Endodermal cell (in vitro differentiated cells): ENCODE measurements around the gene HSPH1. TPM values are rescaled to one million over a fixed set of nuclear protein-coding genes. Genes with fewer than 3 reads are reported as not detected.

Source experiments
- DNase-seq: peaks from one replicate; pipeline ENCODE4 v3.0.0-alpha.2; 2017
- H3K27ac ChIP-seq: 2 replicates; pipeline ENCODE4 v1.5.1; 2013; ENCODE audit warnings: mild to moderate bottlenecking, low read depth, low read length, moderate library complexity
- H3K27me3 ChIP-seq: 2 replicates; pipeline ENCODE4 v1.6.1; 2013; ENCODE audit warnings: mild to moderate bottlenecking, low read length, moderate library complexity; ENCODE audit not compliant: insufficient read depth, control insufficient read depth, poor library complexity, severe bottlenecking
- H3K36me3 ChIP-seq: 2 replicates; pipeline ENCODE4 v1.7.0; 2013; ENCODE audit warnings: mild to moderate bottlenecking, low read length, moderate library complexity; ENCODE audit not compliant: control insufficient read depth, insufficient read depth
- H3K4me1 ChIP-seq: one replicate; pipeline ENCODE4 v1.7.0; 2013; ENCODE audit warnings: low read length; ENCODE audit not compliant: control insufficient read depth, insufficient read depth
- H3K4me3 ChIP-seq: 2 replicates; pipeline ENCODE4 v1.5.1; 2013; ENCODE audit warnings: mild to moderate bottlenecking, low read length, moderate library complexity
- H3K9ac ChIP-seq: 2 replicates; pipeline ENCODE4 v1.6.1; 2013; ENCODE audit warnings: mild to moderate bottlenecking, low read length, moderate library complexity; ENCODE audit not compliant: poor library complexity, severe bottlenecking; ENCODE audit errors: extremely low read depth
- H3K9me3 ChIP-seq: 2 replicates; pipeline ENCODE4 v1.6.1; 2013; ENCODE audit warnings: mild to moderate bottlenecking, low read length, moderate library complexity; ENCODE audit not compliant: control insufficient read depth
- H3K27ac Mint-ChIP-seq: 2 replicates; pipeline ENCODE4 v1.8.0; 2020; ENCODE audit warnings: mixed read lengths
- H3K27me3 Mint-ChIP-seq: 2 replicates; pipeline ENCODE4 v1.8.0; 2021; ENCODE audit warnings: mild to moderate bottlenecking, mixed read lengths; ENCODE audit not compliant: insufficient read depth
- H3K36me3 Mint-ChIP-seq: 2 replicates; pipeline ENCODE4 v1.8.0; 2020; ENCODE audit warnings: low read depth, mixed read lengths
- H3K4me1 Mint-ChIP-seq: 2 replicates; pipeline ENCODE4 v1.8.0; 2020; ENCODE audit warnings: mixed read lengths
- H3K4me3 Mint-ChIP-seq: 2 replicates; pipeline ENCODE4 v1.8.0; 2020; ENCODE audit warnings: mild to moderate bottlenecking, moderate library complexity, mixed read lengths
- H3K9me3 Mint-ChIP-seq: 2 replicates; pipeline ENCODE4 v1.8.0; 2020; ENCODE audit warnings: mild to moderate bottlenecking, mixed read lengths
- WGBS, 2 experiments: methylation state at CpG; one replicate each; pipeline versions ENCODE4 v1.1.5 to v1.1.7; 2013; ENCODE audit warnings: missing lambda C conversion rate in 2 of 2, mixed read lengths in 1 of 2; ENCODE audit not compliant: insufficient coverage in 1 of 2, insufficient read length in 1 of 2; 5-methylcytosine and 5-hydroxymethylcytosine counted together
- total RNA-seq, 2 donors: library from RNA; stranded (reverse); fragmentation: NEBNext Ultra II Directional in 1 of 2; extraction: Animal tissue kit (Norgen Biotek cat#: 25700) in 1 of 2; gene quantifications; 2 replicates in 1 of 2; 3 replicates in 1 of 2; pipeline ENCODE4 v1.2.1, GENCODE V29; 2021
- TF ChIP-seq, protein P1 (sequence below): fragments of 200-600 bp; sonication (generic); conservative IDR thresholded peaks from 2 replicates; pipeline ENCODE4 v1.5.0; 2021; ENCODE audit warnings: antibody characterized with exemption, mild to moderate bottlenecking

Gene HSPH1
- total RNA-seq, 2 donors from 2014 or later, result 88.0 to 120 TPM

- no peaks in the 10 kb centered on the region for H3K9me3 ChIP-seq
- Mint-ChIP-seq H3K36me3 (peaks cover 2% of the 10 kb centered on the region), H3K4me3 (no peak overlapping the region), H3K27me3 (peaks cover 10% of the 10 kb centered on the region), H3K9me3 (no peaks in the 10 kb centered on the region), H3K4me1 (no peaks in the 10 kb centered on the region), H3K27ac (no peak overlapping the region)
- H3K9ac ChIP-seq, result no peak overlapping the region
- no peaks in the 10 kb centered on the region for H3K4me1 ChIP-seq
- TF ChIP-seq, protein P1, sequence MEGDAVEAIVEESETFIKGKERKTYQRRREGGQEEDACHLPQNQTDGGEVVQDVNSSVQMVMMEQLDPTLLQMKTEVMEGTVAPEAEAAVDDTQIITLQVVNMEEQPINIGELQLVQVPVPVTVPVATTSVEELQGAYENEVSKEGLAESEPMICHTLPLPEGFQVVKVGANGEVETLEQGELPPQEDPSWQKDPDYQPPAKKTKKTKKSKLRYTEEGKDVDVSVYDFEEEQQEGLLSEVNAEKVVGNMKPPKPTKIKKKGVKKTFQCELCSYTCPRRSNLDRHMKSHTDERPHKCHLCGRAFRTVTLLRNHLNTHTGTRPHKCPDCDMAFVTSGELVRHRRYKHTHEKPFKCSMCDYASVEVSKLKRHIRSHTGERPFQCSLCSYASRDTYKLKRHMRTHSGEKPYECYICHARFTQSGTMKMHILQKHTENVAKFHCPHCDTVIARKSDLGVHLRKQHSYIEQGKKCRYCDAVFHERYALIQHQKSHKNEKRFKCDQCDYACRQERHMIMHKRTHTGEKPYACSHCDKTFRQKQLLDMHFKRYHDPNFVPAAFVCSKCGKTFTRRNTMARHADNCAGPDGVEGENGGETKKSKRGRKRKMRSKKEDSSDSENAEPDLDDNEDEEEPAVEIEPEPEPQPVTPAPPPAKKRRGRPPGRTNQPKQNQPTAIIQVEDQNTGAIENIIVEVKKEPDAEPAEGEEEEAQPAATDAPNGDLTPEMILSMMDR, result no peak
- 80 to 86% methylated on average over 8 of the region's 8 CpGs for WGBS, 2 experiments
- H3K36me3 ChIP-seq, result peaks cover 9% of the 10 kb centered on the region
- H3K27me3 ChIP-seq, result no peaks in the 10 kb centered on the region
- H3K27ac ChIP-seq, result no peak overlapping the region
- no peak for DNase-seq
- no peak overlapping the region for H3K4me3 ChIP-seq
Measured at GRCh38 chr13:31129419-31129818, 32.3 kb downstream of the HSPH1 start.

DNA sequence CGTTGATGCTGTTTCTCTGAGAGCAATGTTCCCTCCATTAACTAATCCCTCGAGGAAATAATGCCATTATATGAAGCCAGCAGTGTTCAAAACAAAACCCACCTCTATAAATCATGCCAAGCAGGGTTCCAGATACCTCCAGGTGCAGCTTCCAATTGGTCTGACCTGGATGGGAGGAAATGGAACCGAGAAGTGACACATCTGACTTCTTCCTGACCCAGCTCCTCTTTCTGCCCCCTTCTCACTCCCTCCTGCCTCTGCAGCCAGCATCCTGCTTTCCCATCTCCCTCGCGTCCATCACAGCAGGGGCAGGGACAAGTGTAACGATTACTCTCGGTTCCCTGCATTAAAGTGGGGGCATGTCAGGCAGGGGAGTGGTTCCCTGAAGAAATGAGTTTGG is 37.5 kb downstream of the HSPH1 start:
- Mint-ChIP-seq H3K27me3 (peaks cover 10% of the 10 kb centered on the region), H3K4me3 (no peak overlapping the region), H3K4me1 (peaks cover 11% of the 10 kb centered on the region), H3K9me3 (no peaks in the 10 kb centered on the region), H3K27ac (no peak overlapping the region), H3K36me3 (no peaks in the 10 kb centered on the region)
- TF ChIP-seq, protein P1, result no peak
- WGBS, 2 experiments, result 75 to 82% methylated on average over 3 to 7 of the region's 7 CpGs
- Histone ChIP-seq H3K9me3 (no peaks in the 10 kb centered on the region), H3K9ac (no peak overlapping the region), H3K36me3 (no peaks in the 10 kb centered on the region), H3K4me3 (no peak overlapping the region), H3K4me1 (no peaks in the 10 kb centered on the region), H3K27me3 (no peaks in the 10 kb centered on the region), H3K27ac (no peak overlapping the region)
- no peak for DNase-seq

DNA sequence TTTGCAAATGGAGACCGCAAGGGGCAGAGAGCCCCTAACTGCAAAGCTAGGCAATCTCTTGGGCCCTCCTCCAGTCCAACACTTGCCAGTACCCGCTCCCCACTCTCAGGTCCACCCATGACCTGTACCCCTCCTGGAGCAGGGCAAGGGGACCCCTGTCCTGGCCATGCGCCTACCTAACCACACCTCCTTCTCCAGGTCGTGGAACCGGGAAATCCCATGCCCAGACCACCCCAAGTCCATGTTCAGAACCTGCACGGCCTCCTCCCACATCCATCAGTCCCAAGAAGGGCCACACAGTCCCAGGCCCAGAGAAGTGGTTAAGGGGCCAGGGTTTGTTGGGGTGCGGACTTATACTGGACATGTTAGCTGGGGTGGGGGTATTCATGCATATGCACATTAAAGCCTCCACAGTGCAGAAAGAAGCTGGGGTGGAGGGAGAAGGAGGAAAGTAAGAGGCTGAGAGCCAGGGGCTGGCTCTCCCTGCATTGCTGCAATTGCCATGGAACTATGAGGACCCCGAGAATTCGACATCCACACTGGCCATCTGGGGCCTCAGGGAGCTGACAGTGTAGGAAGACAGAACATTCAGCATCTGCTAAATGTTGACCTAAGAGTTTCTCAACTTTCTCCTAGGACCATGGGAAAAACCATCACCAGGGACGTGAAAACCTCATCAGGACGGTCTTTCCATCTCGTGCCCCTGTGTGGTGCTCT is 39.0 kb downstream of the HSPH1 start:
- Mint-ChIP-seq H3K27me3 (peaks cover 8% of the 10 kb centered on the region), H3K4me1 (peaks cover 13% of the 10 kb centered on the region), H3K27ac (no peak overlapping the region), H3K4me3 (no peak overlapping the region), H3K9me3 (no peaks in the 10 kb centered on the region), H3K36me3 (no peaks in the 10 kb centered on the region)
- H3K27ac ChIP-seq, result no peak overlapping the region
- TF ChIP-seq, protein P1, result no peak
- H3K27me3 ChIP-seq, result no peaks in the 10 kb centered on the region
- H3K4me3 ChIP-seq, result no peak overlapping the region
- no peak for DNase-seq
- no peak overlapping the region for H3K9ac ChIP-seq
- WGBS, 2 experiments, result 90 to 94% methylated on average over 8 to 12 of the region's 12 CpGs
- H3K4me1 ChIP-seq, result no peaks in the 10 kb centered on the region
- H3K9me3 ChIP-seq, result no peaks in the 10 kb centered on the region
- H3K36me3 ChIP-seq, result no peaks in the 10 kb centered on the region
